ENCODE data around the gene TAS2R60. TPM values are rescaled to one million over a fixed set of nuclear protein-coding genes. Genes with fewer than 3 reads are reported as not detected.

TAS2R60 gene
- total and polyA plus RNA-seq, 2 experiments from 2014 or later: 0.37 to 4.0 TPM

DNA sequence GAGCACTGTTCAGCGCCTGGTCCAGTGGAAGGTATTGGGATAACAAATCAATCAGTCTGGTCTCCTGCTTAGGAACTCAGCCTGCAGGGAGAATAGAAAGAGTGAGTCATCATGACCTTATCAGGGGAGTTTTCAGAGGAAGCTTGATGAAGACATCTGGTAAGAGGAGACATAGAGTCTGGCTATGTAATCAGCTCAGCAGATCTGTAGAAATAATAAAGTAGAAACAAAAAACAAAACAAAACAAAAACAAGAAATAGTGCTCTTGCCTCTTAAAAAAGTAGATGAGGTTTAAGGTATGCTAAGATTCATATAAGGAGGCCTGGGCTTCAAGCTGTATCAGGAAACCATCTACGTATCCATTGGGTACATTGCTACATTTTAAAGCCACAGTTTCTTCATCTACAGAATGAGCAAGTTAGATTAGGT is 48.8 kb downstream of the TAS2R60 start:
- Histone ChIP-seq H3K4me2 (no peak overlapping the region), H3K27ac (ENCODE audit: low read depth) (no peak overlapping the region), H3K79me2 (replicated peaks; ENCODE audit: insufficient read depth) (no peaks in the 10 kb centered on the region), H2AFZ (no peak overlapping the region), H3K4me3 (no peak overlapping the region), H3K4me1 (ENCODE audit: insufficient read depth) (no peaks in the 10 kb centered on the region), H3K36me3 (ENCODE audit: insufficient read depth) (no peaks in the 10 kb centered on the region), H3K9me2 (ENCODE audit: insufficient read depth) (no peaks in the 10 kb centered on the region; the same call in 1 of the 2 replicates), H4K20me1 (replicated peaks; ENCODE audit: insufficient read depth) (no peaks in the 10 kb centered on the region), H3F3A (replicated peaks; ENCODE audit: low read depth) (no peaks in the 10 kb centered on the region), H3K27me3 (ENCODE audit: insufficient read depth) (no peaks in the 10 kb centered on the region)
- H3K9me3 Mint-ChIP-seq: no peaks in the 10 kb centered on the region
- H3K4me1 Mint-ChIP-seq: peaks cover 3% of the 10 kb centered on the region; the same call in 1 of the 3 replicates
- no peaks in the 10 kb centered on the region for H3K36me3 Mint-ChIP-seq (ENCODE audit: low read depth)
- H3K27ac Mint-ChIP-seq: no peak overlapping the region
- ATAC-seq: no peak
- TF ChIP-seq POLR2AphosphoS5 (IDR thresholded peaks at IDR 0.05; ENCODE audit: low read depth) (no peak), CREB1 (CRISPR knock-in tag; IDR thresholded peaks at IDR 0.05; ENCODE audit: low read depth) (no peak), NANOG (IDR thresholded peaks at IDR 0.05; ENCODE audit: borderline replicate concordance) (no peak), ZNF114 (CRISPR knock-in tag; IDR thresholded peaks at IDR 0.05) (no peak), JUNB (IDR thresholded peaks at IDR 0.05; ENCODE audit: unreplicated experiment) (no peak), ZNF331 (CRISPR knock-in tag; IDR thresholded peaks at IDR 0.05; ENCODE audit: low read depth) (no peak), EZH2phosphoT487 (IDR thresholded peaks at IDR 0.05; ENCODE audit: unreplicated experiment) (no peak), EZH2 (IDR thresholded peaks at IDR 0.05; ENCODE audit: low read depth, unreplicated experiment) (no peak), STAT1 (IDR thresholded peaks at IDR 0.05; ENCODE audit: unreplicated experiment) (no peak)
- TF ChIP-seq, protein P1, sequence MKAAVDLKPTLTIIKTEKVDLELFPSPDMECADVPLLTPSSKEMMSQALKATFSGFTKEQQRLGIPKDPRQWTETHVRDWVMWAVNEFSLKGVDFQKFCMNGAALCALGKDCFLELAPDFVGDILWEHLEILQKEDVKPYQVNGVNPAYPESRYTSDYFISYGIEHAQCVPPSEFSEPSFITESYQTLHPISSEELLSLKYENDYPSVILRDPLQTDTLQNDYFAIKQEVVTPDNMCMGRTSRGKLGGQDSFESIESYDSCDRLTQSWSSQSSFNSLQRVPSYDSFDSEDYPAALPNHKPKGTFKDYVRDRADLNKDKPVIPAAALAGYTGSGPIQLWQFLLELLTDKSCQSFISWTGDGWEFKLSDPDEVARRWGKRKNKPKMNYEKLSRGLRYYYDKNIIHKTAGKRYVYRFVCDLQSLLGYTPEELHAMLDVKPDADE (IDR thresholded peaks at IDR 0.05): no peak
- TF ChIP-seq, protein P2, sequence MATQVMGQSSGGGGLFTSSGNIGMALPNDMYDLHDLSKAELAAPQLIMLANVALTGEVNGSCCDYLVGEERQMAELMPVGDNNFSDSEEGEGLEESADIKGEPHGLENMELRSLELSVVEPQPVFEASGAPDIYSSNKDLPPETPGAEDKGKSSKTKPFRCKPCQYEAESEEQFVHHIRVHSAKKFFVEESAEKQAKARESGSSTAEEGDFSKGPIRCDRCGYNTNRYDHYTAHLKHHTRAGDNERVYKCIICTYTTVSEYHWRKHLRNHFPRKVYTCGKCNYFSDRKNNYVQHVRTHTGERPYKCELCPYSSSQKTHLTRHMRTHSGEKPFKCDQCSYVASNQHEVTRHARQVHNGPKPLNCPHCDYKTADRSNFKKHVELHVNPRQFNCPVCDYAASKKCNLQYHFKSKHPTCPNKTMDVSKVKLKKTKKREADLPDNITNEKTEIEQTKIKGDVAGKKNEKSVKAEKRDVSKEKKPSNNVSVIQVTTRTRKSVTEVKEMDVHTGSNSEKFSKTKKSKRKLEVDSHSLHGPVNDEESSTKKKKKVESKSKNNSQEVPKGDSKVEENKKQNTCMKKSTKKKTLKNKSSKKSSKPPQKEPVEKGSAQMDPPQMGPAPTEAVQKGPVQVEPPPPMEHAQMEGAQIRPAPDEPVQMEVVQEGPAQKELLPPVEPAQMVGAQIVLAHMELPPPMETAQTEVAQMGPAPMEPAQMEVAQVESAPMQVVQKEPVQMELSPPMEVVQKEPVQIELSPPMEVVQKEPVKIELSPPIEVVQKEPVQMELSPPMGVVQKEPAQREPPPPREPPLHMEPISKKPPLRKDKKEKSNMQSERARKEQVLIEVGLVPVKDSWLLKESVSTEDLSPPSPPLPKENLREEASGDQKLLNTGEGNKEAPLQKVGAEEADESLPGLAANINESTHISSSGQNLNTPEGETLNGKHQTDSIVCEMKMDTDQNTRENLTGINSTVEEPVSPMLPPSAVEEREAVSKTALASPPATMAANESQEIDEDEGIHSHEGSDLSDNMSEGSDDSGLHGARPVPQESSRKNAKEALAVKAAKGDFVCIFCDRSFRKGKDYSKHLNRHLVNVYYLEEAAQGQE (IDR thresholded peaks at IDR 0.05; ENCODE audit: unreplicated experiment): no peak
- TF ChIP-seq, protein P3, sequence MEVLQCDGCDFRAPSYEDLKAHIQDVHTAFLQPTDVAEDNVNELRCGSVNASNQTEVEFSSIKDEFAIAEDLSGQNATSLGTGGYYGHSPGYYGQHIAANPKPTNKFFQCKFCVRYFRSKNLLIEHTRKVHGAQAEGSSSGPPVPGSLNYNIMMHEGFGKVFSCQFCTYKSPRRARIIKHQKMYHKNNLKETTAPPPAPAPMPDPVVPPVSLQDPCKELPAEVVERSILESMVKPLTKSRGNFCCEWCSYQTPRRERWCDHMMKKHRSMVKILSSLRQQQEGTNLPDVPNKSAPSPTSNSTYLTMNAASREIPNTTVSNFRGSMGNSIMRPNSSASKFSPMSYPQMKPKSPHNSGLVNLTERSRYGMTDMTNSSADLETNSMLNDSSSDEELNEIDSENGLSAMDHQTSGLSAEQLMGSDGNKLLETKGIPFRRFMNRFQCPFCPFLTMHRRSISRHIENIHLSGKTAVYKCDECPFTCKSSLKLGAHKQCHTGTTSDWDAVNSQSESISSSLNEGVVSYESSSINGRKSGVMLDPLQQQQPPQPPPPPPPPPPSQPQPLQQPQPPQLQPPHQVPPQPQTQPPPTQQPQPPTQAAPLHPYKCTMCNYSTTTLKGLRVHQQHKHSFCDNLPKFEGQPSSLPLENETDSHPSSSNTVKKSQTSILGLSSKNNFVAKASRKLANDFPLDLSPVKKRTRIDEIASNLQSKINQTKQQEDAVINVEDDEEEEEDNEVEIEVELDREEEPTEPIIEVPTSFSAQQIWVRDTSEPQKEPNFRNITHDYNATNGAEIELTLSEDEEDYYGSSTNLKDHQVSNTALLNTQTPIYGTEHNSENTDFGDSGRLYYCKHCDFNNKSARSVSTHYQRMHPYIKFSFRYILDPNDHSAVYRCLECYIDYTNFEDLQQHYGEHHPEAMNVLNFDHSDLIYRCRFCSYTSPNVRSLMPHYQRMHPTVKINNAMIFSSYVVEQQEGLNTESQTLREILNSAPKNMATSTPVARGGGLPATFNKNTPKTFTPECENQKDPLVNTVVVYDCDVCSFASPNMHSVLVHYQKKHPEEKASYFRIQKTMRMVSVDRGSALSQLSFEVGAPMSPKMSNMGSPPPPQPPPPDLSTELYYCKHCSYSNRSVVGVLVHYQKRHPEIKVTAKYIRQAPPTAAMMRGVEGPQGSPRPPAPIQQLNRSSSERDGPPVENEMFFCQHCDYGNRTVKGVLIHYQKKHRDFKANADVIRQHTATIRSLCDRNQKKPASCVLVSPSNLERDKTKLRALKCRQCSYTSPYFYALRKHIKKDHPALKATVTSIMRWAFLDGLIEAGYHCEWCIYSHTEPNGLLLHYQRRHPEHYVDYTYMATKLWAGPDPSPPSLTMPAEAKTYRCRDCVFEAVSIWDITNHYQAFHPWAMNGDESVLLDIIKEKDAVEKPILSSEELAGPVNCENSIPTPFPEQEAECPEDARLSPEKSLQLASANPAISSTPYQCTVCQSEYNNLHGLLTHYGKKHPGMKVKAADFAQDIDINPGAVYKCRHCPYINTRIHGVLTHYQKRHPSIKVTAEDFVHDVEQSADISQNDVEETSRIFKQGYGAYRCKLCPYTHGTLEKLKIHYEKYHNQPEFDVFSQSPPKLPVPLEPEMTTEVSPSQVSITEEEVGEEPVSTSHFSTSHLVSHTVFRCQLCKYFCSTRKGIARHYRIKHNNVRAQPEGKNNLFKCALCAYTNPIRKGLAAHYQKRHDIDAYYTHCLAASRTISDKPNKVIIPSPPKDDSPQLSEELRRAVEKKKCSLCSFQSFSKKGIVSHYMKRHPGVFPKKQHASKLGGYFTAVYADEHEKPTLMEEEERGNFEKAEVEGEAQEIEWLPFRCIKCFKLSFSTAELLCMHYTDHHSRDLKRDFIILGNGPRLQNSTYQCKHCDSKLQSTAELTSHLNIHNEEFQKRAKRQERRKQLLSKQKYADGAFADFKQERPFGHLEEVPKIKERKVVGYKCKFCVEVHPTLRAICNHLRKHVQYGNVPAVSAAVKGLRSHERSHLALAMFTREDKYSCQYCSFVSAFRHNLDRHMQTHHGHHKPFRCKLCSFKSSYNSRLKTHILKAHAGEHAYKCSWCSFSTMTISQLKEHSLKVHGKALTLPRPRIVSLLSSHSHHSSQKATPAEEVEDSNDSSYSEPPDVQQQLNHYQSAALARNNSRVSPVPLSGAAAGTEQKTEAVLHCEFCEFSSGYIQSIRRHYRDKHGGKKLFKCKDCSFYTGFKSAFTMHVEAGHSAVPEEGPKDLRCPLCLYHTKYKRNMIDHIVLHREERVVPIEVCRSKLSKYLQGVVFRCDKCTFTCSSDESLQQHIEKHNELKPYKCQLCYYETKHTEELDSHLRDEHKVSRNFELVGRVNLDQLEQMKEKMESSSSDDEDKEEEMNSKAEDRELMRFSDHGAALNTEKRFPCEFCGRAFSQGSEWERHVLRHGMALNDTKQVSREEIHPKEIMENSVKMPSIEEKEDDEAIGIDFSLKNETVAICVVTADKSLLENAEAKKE (CRISPR knock-in tag; IDR thresholded peaks at IDR 0.05): no peak
- DNase-seq (ENCODE audit: low spot score): no peak
- H3K4me3 Mint-ChIP-seq: no peak overlapping the region
- H3K27me3 Mint-ChIP-seq (ENCODE audit: insufficient read depth, low read depth, poor library complexity): peaks cover under 1% of the 10 kb centered on the region
